ENCODE data around the gene ARMC8.

ARMC8 gene

GRCh38 chr3:138184994-138185393 lies 2.1 kb upstream of the ARMC8 start:
- TF ChIP-seq CTCF (IDR thresholded peaks at IDR 0.05; ENCODE audit: control insufficient read depth, insufficient read depth, low read depth, low read length, missing control alignments), result no peak
- H3K4me3 ChIP-seq (ENCODE audit: control insufficient read depth, low read depth, low read length), result no peak overlapping the region
- no peak for DNase-seq (ENCODE audit: low read depth)

GRCh38 chr3:138186221-138186620 lies 880 bp upstream of the ARMC8 start:
- no peak for DNase-seq (ENCODE audit: low read depth)
- H3K4me3 ChIP-seq (ENCODE audit: control insufficient read depth, low read depth, low read length), result no peak overlapping the region
- no peak for TF ChIP-seq CTCF (IDR thresholded peaks at IDR 0.05; ENCODE audit: control insufficient read depth, insufficient read depth, low read depth, low read length, missing control alignments)

GRCh38 chr3:138186803-138187295 lies 252 bp upstream of the ARMC8 start:
- no peak for DNase-seq (ENCODE audit: low read depth)

GRCh38 chr3:138188013-138188730 lies 1.1 kb downstream of the ARMC8 start:
- H3K4me3 ChIP-seq (ENCODE audit: control insufficient read depth, low read depth, low read length), result peak overlapping the region; percentile 94
- no peak for DNase-seq (ENCODE audit: low read depth)
- TF ChIP-seq CTCF (IDR thresholded peaks at IDR 0.05; ENCODE audit: control insufficient read depth, insufficient read depth, low read depth, low read length, missing control alignments), result no peak

More at GRCh38 chr3:138186803-138187295, 252 bp upstream of the ARMC8 start:
- TF ChIP-seq CTCF (IDR thresholded peaks at IDR 0.05; ENCODE audit: control insufficient read depth, insufficient read depth, low read depth, low read length, missing control alignments), result no peak
- peak overlapping the region; percentile 94 for H3K4me3 ChIP-seq (ENCODE audit: control insufficient read depth, low read depth, low read length)

- no peak for DNase-seq (ENCODE audit: low read depth)
- no peak overlapping the region for H3K4me3 ChIP-seq (ENCODE audit: control insufficient read depth, low read depth, low read length)
- TF ChIP-seq CTCF (IDR thresholded peaks at IDR 0.05; ENCODE audit: control insufficient read depth, insufficient read depth, low read depth, low read length, missing control alignments), result no peak
Measured at GRCh38 chr3:138195481-138195880, 8.4 kb downstream of the ARMC8 start.

- TF ChIP-seq CTCF (IDR thresholded peaks at IDR 0.05; ENCODE audit: control insufficient read depth, insufficient read depth, low read depth, low read length, missing control alignments), result no peak
- H3K4me3 ChIP-seq (ENCODE audit: control insufficient read depth, low read depth, low read length), result no peak overlapping the region
- no peak for DNase-seq (ENCODE audit: low read depth)
Measured at GRCh38 chr3:138196023-138196422, 8.9 kb downstream of the ARMC8 start.

Measured in AG09309 (cell line).